ENCODE data around the gene CYP19A1.

Gene CYP19A1

GRCh38 chr15:51335538-51336410 lies 2.6 kb downstream of the CYP19A1 start:
- H3K9ac ChIP-seq (ENCODE audit: low read depth, low read length), result no peak overlapping the region

DNA sequence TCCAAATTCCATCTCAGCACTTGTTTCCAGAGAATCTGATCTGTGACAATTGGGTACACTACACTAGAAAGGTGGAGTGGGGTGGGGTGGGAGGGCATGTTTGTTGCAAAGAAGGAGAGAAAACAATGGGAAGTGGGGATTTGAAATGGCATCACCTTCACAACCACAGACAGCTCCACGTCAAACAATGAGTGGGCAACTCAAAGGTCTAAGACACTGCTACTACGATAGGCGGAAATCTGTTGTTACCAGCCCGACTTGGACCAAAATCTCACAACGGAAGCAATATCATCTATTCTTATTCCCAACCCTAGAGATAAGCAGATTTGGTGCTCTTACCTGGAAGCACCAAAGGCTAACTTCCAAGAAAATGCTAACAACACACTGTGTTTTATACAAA lies 3.3 kb downstream of the CYP19A1 start:
- no peak overlapping the region for H3K9ac ChIP-seq (ENCODE audit: low read depth, low read length)
- H3K4me2 ChIP-seq (ENCODE audit: low read length), result no peak overlapping the region
- H3K36me3 ChIP-seq (ENCODE audit: insufficient read depth, low read length), result no peaks in the 10 kb centered on the region
- H3K9me3 ChIP-seq (replicated peaks; ENCODE audit: low read length), result no peaks in the 10 kb centered on the region
- no peak overlapping the region for H3K4me3 ChIP-seq (ENCODE audit: low read length)
- H3K27me3 ChIP-seq (ENCODE audit: control insufficient read depth, insufficient read depth, low read length), result peaks cover 19% of the 10 kb centered on the region
- no peaks in the 10 kb centered on the region for H3K4me1 ChIP-seq (ENCODE audit: control insufficient read depth, insufficient read depth, low read length)

More at GRCh38 chr15:51335538-51336410, 2.6 kb downstream of the CYP19A1 start:
- H3K4me3 ChIP-seq (ENCODE audit: low read length), result no peak overlapping the region
- H3K36me3 ChIP-seq (ENCODE audit: insufficient read depth, low read length), result no peaks in the 10 kb centered on the region
- no peaks in the 10 kb centered on the region for H3K9me3 ChIP-seq (replicated peaks; ENCODE audit: low read length)
- H3K4me1 ChIP-seq (ENCODE audit: control insufficient read depth, insufficient read depth, low read length), result no peaks in the 10 kb centered on the region
- H3K4me2 ChIP-seq (ENCODE audit: low read length), result no peak overlapping the region
- peaks cover 26% of the 10 kb centered on the region for H3K27me3 ChIP-seq (ENCODE audit: control insufficient read depth, insufficient read depth, low read length)

DNA sequence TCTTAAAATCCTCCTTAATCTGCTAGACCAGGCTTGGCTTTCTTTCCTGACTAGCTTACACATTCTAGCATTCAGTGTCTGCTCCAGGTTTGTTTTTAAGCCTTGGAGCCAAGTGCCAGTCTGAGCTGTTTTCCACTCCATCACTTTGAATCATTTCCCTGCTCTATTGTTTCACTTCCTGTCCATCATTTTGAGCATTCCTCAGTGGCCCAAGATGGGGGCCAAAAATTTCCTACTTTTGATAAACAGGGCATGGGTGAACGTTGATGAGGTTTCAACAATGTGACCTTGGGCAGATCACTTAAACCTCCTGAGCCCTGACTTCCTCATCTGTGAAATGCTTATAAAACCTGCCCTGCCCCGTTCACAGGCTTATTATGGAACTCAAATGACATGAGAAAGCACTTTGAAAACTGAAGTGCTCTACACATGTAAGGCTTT lies 4.4 kb downstream of the CYP19A1 start:
- H3K4me2 ChIP-seq (ENCODE audit: low read length), result no peak overlapping the region
- no peaks in the 10 kb centered on the region for H3K36me3 ChIP-seq (ENCODE audit: insufficient read depth, low read length)
- no peak overlapping the region for H3K4me3 ChIP-seq (ENCODE audit: low read length)
- H3K9ac ChIP-seq (ENCODE audit: low read depth, low read length), result no peak overlapping the region
- no peaks in the 10 kb centered on the region for H3K9me3 ChIP-seq (replicated peaks; ENCODE audit: low read length)
- peaks cover 16% of the 10 kb centered on the region for H3K27me3 ChIP-seq (ENCODE audit: control insufficient read depth, insufficient read depth, low read length)
- H3K4me1 ChIP-seq (ENCODE audit: control insufficient read depth, insufficient read depth, low read length), result no peaks in the 10 kb centered on the region

- H3K27me3 ChIP-seq (ENCODE audit: control insufficient read depth, insufficient read depth, low read length), result peaks cover 16% of the 10 kb centered on the region
- no peak overlapping the region for H3K4me2 ChIP-seq (ENCODE audit: low read length)
- H3K4me1 ChIP-seq (ENCODE audit: control insufficient read depth, insufficient read depth, low read length), result no peaks in the 10 kb centered on the region
- H3K36me3 ChIP-seq (ENCODE audit: insufficient read depth, low read length), result no peaks in the 10 kb centered on the region
- H3K9me3 ChIP-seq (replicated peaks; ENCODE audit: low read length), result no peaks in the 10 kb centered on the region
- no peak overlapping the region for H3K4me3 ChIP-seq (ENCODE audit: low read length)
- no peak overlapping the region for H3K9ac ChIP-seq (ENCODE audit: low read depth, low read length)
Observed at GRCh38 chr15:51333571-51333970, 4.8 kb downstream of the CYP19A1 start.

DNA sequence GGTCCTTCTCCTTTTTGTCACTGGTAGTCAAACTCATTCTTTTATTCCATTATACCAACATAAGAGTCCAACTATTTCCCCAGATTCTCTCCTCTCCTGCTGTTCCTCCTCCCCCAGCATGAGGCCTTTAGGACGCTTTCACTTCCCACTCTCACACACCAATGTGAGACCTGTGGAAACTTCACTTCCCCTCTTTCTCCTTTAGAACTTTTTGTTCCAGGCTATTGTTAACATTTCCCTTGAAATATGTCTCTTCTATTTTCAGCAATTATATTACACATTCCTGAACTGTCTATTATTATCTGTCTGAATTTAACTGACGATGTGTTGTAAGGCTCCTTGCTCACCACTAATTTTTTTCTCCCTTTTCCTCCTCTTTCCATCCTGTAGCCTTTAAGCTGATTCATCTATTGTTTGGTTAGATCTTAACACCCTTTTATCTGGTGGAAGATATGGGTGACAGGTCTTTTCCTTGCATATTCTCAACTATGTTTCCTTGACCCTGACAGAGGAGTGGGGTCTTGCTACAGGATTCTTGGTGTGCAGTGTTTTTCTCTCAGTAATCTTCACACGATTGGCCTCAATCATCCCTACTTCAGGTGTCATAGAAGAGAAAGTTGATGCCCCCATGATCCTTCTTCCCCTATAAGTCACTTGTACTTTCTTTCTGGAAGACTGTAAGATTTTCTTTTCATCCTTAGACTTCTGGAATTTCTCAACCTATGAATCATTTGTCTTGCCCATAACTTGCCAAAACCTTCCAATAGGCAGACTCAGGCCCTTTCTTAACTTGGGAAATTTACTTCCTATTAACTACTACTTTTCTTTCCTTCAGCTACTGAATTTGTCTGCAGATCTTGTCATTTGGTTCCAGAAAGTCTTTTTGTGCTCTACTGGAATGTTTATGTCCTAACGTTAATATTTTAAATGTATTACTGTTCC lies 5.9 kb downstream of the CYP19A1 start:
- Histone ChIP-seq H3K9me3 (replicated peaks; ENCODE audit: low read length) (no peaks in the 10 kb centered on the region), H3K36me3 (ENCODE audit: insufficient read depth, low read length) (no peaks in the 10 kb centered on the region), H3K4me2 (ENCODE audit: low read length) (no peak overlapping the region), H3K4me3 (ENCODE audit: low read length) (no peak overlapping the region), H3K9ac (ENCODE audit: low read depth, low read length) (no peak overlapping the region), H3K4me1 (ENCODE audit: control insufficient read depth, insufficient read depth, low read length) (no peaks in the 10 kb centered on the region), H3K27me3 (ENCODE audit: control insufficient read depth, insufficient read depth, low read length) (peaks cover 13% of the 10 kb centered on the region)

- Histone ChIP-seq H3K4me1 (ENCODE audit: control insufficient read depth, insufficient read depth, low read length) (no peaks in the 10 kb centered on the region), H3K9me3 (replicated peaks; ENCODE audit: low read length) (no peaks in the 10 kb centered on the region), H3K4me2 (ENCODE audit: low read length) (no peak overlapping the region), H3K4me3 (ENCODE audit: low read length) (no peak overlapping the region), H3K9ac (ENCODE audit: low read depth, low read length) (no peak overlapping the region), H3K27me3 (ENCODE audit: control insufficient read depth, insufficient read depth, low read length) (peaks cover 9% of the 10 kb centered on the region), H3K36me3 (ENCODE audit: insufficient read depth, low read length) (no peaks in the 10 kb centered on the region)
Observed at GRCh38 chr15:51331141-51331540, 7.3 kb downstream of the CYP19A1 start.

- no peaks in the 10 kb centered on the region for H3K9me3 ChIP-seq (replicated peaks; ENCODE audit: low read length)
- H3K4me1 ChIP-seq (ENCODE audit: control insufficient read depth, insufficient read depth, low read length), result no peaks in the 10 kb centered on the region
- no peak overlapping the region for H3K4me3 ChIP-seq (ENCODE audit: low read length)
- no peak overlapping the region for H3K4me2 ChIP-seq (ENCODE audit: low read length)
- peaks cover 6% of the 10 kb centered on the region for H3K27me3 ChIP-seq (ENCODE audit: control insufficient read depth, insufficient read depth, low read length)
- H3K36me3 ChIP-seq (ENCODE audit: insufficient read depth, low read length), result no peaks in the 10 kb centered on the region
- H3K9ac ChIP-seq (ENCODE audit: low read depth, low read length), result no peak overlapping the region
Observed at GRCh38 chr15:51328926-51329325, 9.5 kb downstream of the CYP19A1 start.

GRCh38 chr15:51327081-51327480 lies 11.3 kb downstream of the CYP19A1 start:
- Histone ChIP-seq H3K27me3 (ENCODE audit: control insufficient read depth, insufficient read depth, low read length) (peaks cover 10% of the 10 kb centered on the region), H3K9me3 (replicated peaks; ENCODE audit: low read length) (no peaks in the 10 kb centered on the region), H3K9ac (ENCODE audit: low read depth, low read length) (no peak overlapping the region), H3K4me1 (ENCODE audit: control insufficient read depth, insufficient read depth, low read length) (peaks cover 3% of the 10 kb centered on the region), H3K36me3 (ENCODE audit: insufficient read depth, low read length) (no peaks in the 10 kb centered on the region), H3K4me3 (ENCODE audit: low read length) (no peak overlapping the region), H3K4me2 (ENCODE audit: low read length) (no peak overlapping the region)

DNA sequence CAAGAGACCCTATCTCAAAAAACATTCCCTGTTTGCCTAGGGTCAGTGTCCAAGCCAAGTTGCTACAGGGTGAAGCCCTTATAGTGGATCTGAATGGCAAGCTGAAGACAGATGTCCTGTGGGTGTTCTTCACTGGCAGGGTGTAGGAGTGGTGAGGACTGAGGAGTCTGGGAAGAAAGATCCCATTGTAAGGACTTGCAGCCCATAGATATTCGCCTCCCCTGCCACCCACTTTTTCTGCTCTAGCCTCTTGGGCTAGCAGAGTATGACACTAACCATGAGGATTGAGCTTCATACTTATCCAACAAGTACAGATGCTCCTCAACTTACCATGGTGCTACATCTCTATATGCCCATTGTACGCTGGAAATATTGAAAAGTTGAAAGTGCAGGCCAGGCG lies 13.2 kb downstream of the CYP19A1 start:
- peaks cover 14% of the 10 kb centered on the region for H3K27me3 ChIP-seq (ENCODE audit: control insufficient read depth, insufficient read depth, low read length)
- no peaks in the 10 kb centered on the region for H3K9me3 ChIP-seq (replicated peaks; ENCODE audit: low read length)
- no peaks in the 10 kb centered on the region for H3K36me3 ChIP-seq (ENCODE audit: insufficient read depth, low read length)
- H3K9ac ChIP-seq (ENCODE audit: low read depth, low read length), result no peak overlapping the region
- no peak overlapping the region for H3K4me2 ChIP-seq (ENCODE audit: low read length)
- H3K4me3 ChIP-seq (ENCODE audit: low read length), result no peak overlapping the region
- peaks cover 3% of the 10 kb centered on the region for H3K4me1 ChIP-seq (ENCODE audit: control insufficient read depth, insufficient read depth, low read length)

GRCh38 chr15:51323749-51324148 lies 14.6 kb downstream of the CYP19A1 start:
- peaks cover 20% of the 10 kb centered on the region for H3K27me3 ChIP-seq (ENCODE audit: control insufficient read depth, insufficient read depth, low read length)

DNA sequence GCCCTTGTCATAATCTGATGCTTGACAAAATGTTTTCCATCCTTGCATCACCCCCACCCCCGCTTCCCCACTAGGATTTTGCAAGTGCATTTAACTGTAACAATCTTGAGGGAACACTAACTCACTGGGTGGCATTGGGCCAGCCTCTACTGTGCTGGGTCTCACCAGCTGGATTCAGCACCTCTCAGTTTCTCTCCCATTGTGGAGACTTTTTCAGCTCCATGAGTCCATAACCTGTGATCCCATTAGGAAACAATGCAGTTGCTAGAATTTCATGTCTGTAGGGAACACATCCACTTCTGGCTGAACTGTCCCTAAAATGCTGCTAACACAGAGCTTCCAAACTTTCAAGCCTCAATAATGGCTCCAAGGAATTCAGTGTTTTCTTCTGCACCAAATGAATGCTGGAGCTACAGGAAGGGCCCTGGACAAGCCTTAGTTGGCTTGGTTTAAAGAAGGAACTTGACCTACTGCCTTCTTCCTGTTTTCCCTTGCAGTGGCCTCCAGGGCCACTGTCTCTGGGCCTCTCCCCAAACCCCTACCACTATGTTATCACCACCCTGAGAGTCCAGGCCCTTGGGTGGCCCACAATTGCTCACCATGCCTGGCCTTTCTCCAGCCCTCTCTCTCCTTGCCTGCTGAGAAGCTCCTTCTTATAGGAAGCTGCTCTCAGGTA lies 15.6 kb downstream of the CYP19A1 start:
- Histone ChIP-seq H3K27me3 (ENCODE audit: control insufficient read depth, insufficient read depth, low read length) (peaks cover 20% of the 10 kb centered on the region), H3K9me3 (replicated peaks; ENCODE audit: low read length) (no peaks in the 10 kb centered on the region), H3K4me3 (ENCODE audit: low read length) (no peak overlapping the region), H3K4me2 (ENCODE audit: low read length) (no peak overlapping the region), H3K9ac (ENCODE audit: low read depth, low read length) (no peak overlapping the region), H3K4me1 (ENCODE audit: control insufficient read depth, insufficient read depth, low read length) (peaks cover 3% of the 10 kb centered on the region), H3K36me3 (ENCODE audit: insufficient read depth, low read length) (no peaks in the 10 kb centered on the region)

More at GRCh38 chr15:51323749-51324148, 14.6 kb downstream of the CYP19A1 start:
- no peak overlapping the region for H3K9ac ChIP-seq (ENCODE audit: low read depth, low read length)
- no peaks in the 10 kb centered on the region for H3K36me3 ChIP-seq (ENCODE audit: insufficient read depth, low read length)
- no peak overlapping the region for H3K4me2 ChIP-seq (ENCODE audit: low read length)
- no peaks in the 10 kb centered on the region for H3K9me3 ChIP-seq (replicated peaks; ENCODE audit: low read length)
- no peak overlapping the region for H3K4me3 ChIP-seq (ENCODE audit: low read length)
- H3K4me1 ChIP-seq (ENCODE audit: control insufficient read depth, insufficient read depth, low read length), result peaks cover 3% of the 10 kb centered on the region

All from skeletal muscle satellite cell (primary cell).